OCI-LY3 (cell line): ENCODE measurements around the gene FSTL3.

Experiments
- H2AFZ ChIP-seq: fragments of 200-600, 300-600 bp; shearing (Covaris generic); 2 replicates; pipeline ENCODE4 v1.6.0; 2014; ENCODE audit warnings: antibody characterized with exemption, low read depth, low read length
- H3K27ac ChIP-seq: fragments of 200-600, 300-600 bp; sonication (generic); 2 replicates; pipeline ENCODE4 v1.5.1; 2014; ENCODE audit warnings: mild to moderate bottlenecking, low read length, moderate library complexity, mixed read lengths
- H3K27me3 ChIP-seq: fragments of 200-600, 300-600 bp; sonication (generic); 2 replicates; pipeline ENCODE4 v1.6.1; 2014; ENCODE audit warnings: low read depth, low read length, mixed read lengths
- H3K36me3 ChIP-seq: fragments of 200-600, 300-600 bp; sonication (generic); replicated peaks from 2 replicates; pipeline ENCODE3; 2014; ENCODE audit warnings: low read depth, low read length, mixed read lengths
- H3K4me1 ChIP-seq: fragments of 300-600, 200-600 bp; sonication (generic); 2 replicates; pipeline ENCODE4 v1.6.1; 2014; ENCODE audit warnings: low read length, mixed read lengths
- H3K4me2 ChIP-seq: fragments of 200-600, 300-600 bp; sonication (generic); 2 replicates; pipeline ENCODE4 v1.6.1; 2014; ENCODE audit warnings: low read length, mixed read lengths
- H3K4me3 ChIP-seq: fragments of 300-600, 200-600 bp; sonication (generic); 2 replicates; pipeline ENCODE4 v1.5.1; 2014; ENCODE audit warnings: antibody characterized with exemption, mild to moderate bottlenecking, low read length, moderate library complexity
- H3K79me2 ChIP-seq: fragments of 300-600, 200-600 bp; shearing (Covaris generic); 2 replicates; pipeline ENCODE4 v1.6.1; 2014; ENCODE audit warnings: mild to moderate bottlenecking, low read length, mixed read lengths
- H3K9ac ChIP-seq: fragments of 300-600, 200-600 bp; shearing (Covaris generic); 2 replicates; pipeline ENCODE4 v1.6.0; 2014; ENCODE audit warnings: mild to moderate bottlenecking, low read length, moderate library complexity
- H3K9me3 ChIP-seq: fragments of 200-600, 300-600 bp; shearing (Covaris generic); 2 replicates; pipeline ENCODE4 v1.6.1; 2014; ENCODE audit warnings: low read length, mixed read lengths; ENCODE audit not compliant: insufficient read depth
- H4K20me1 ChIP-seq: fragments of 200-600, 300-600 bp; sonication (generic); 2 replicates; pipeline ENCODE4 v1.6.1; 2016; ENCODE audit warnings: low read length, mixed read lengths; ENCODE audit not compliant: insufficient read depth
- CTCF ChIP-seq: fragments of 200-600, 300-600 bp; sonication (generic); IDR thresholded peaks from 2 replicates; pipeline ENCODE4 v1.5.1; 2014; ENCODE audit warnings: antibody characterized with exemption, low read length, low read depth
- EZH2phosphoT487 ChIP-seq: fragments of 200-600 bp; shearing (Covaris generic); IDR thresholded peaks from 2 replicates; pipeline ENCODE4 v1.6.1; 2018; ENCODE audit warnings: antibody characterized with exemption, mixed run types, low read depth

Gene FSTL3

GRCh38 chr19:703651-704446 lies 27.7 kb downstream of the FSTL3 start:
- Histone ChIP-seq H3K4me2 (no peak overlapping the region), H3K79me2 (no peaks in the 10 kb centered on the region)

GRCh38 chr19:704447-704741 lies 28.2 kb downstream of the FSTL3 start:
- no peak overlapping the region for H3K27ac ChIP-seq
- H3K4me3 ChIP-seq: no peak overlapping the region
- TF ChIP-seq EZH2phosphoT487 (no peak), CTCF (no peak)
- no peak overlapping the region for H3K9ac ChIP-seq
- no peaks in the 10 kb centered on the region for H3K27me3 ChIP-seq
- H3K9me3 ChIP-seq: no peaks in the 10 kb centered on the region
- H3K36me3 ChIP-seq: no peaks in the 10 kb centered on the region
- H3K4me1 ChIP-seq: no peaks in the 10 kb centered on the region
- H3K4me2 ChIP-seq: no peak overlapping the region
- no peaks in the 10 kb centered on the region for H4K20me1 ChIP-seq
- H2AFZ ChIP-seq: no peak overlapping the region
- no peaks in the 10 kb centered on the region for H3K79me2 ChIP-seq

More at GRCh38 chr19:703651-704446, 27.7 kb downstream of the FSTL3 start:
- H3K4me3 ChIP-seq: no peak overlapping the region
- H4K20me1 ChIP-seq: no peaks in the 10 kb centered on the region
- TF ChIP-seq EZH2phosphoT487 (no peak), CTCF (no peak)
- no peak overlapping the region for H2AFZ ChIP-seq
- H3K27me3 ChIP-seq: no peaks in the 10 kb centered on the region
- no peaks in the 10 kb centered on the region for H3K4me1 ChIP-seq
- no peak overlapping the region for H3K27ac ChIP-seq
- H3K9me3 ChIP-seq: no peaks in the 10 kb centered on the region
- no peak overlapping the region for H3K9ac ChIP-seq
- no peaks in the 10 kb centered on the region for H3K36me3 ChIP-seq

GRCh38 chr19:708154-709143 lies 32.3 kb downstream of the FSTL3 start, which contains the start of gene PALM:
Gene PALM, plus strand, starts transcription at chr19:708935. Its CDS starts 212 bp downstream, at chr19:709147.
- H2AFZ ChIP-seq: no peak within 1 kb of the TSS
- H3K27me3 ChIP-seq: no peaks in the 10 kb centered on the region
- H3K9me3 ChIP-seq: no peaks in the 10 kb centered on the region
- no peak for TF ChIP-seq CTCF
- no peak within 1 kb of the TSS for H3K9ac ChIP-seq
- no peaks in the 10 kb centered on the region for H4K20me1 ChIP-seq
- no peaks in the 10 kb centered on the region for H3K4me1 ChIP-seq
- H3K36me3 ChIP-seq: no peaks in the 10 kb centered on the region
- H3K27ac ChIP-seq: no peak within 1 kb of the TSS
- no peak within 1 kb of the TSS for H3K4me2 ChIP-seq
- H3K79me2 ChIP-seq: no peaks in the 10 kb centered on the region
- H3K4me3 ChIP-seq: no peak within 1 kb of the TSS
